ENCODE data around the gene TMEFF2. TPM values are rescaled to one million over a fixed set of nuclear protein-coding genes. Genes with fewer than 3 reads are reported as not detected.
"Not testable (repeated sequence)": the region's sequence is repeated elsewhere in the genome, so short reads cannot be mapped to it uniquely, and the experiment has no call there.

The TMEFF2 gene
- total RNA-seq, 4 donors from 2014 or later, result 0.27 to 0.32 TPM; not detected in 2

DNA sequence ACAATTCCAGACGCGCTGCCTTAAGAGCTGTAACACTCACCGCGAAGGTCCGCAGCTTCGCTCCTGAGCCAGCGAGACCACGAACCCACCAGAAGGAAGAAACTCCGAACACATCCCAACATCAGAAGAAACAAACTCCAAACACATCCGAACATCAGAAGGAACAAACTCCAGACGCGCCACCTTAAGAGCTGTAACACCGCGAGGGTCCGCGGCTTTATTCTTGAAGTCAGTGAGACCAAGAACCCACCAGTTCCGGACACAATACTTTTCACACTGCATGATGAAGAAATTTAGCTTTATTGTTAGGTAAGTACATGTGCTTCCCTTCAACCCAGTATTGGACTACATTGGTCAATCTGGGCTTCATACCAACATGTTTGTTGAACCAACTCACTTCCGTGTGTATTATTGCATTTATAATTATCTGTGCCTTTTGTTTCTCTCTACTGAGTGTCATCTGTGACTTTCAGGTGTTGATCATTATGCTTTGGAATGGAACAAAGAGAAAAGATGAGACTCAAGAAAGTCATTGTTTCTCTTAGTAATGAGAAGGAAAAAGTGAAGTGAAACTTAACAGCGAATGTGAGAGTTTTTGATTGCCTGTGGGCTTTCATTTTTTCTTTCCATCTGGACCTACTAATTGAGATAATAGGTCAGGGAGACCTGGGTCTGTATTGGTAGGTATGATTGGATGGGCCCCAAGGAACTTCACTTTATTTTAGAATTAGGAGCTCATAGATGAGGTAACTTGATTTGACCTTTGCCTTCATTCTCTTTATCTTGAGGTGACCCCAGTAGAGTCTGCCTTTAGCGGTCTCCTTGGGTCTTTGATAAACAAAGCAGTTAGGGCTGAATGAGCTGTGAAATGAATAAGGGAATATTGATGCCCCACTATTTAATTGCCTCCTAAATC is 271.7 kb downstream of the TMEFF2 start:
- in situ Hi-C loops (cut with MboI; ENCODE audit: low pct_ligation_motif_present in 1 of 4, low pct_unique_long_range_greater_than_20kb in 1 of 4, low sequenced_read_pairs in 3 of 4), result no loop called here
- no peak for TF ChIP-seq POLR2A (IDR thresholded peaks at IDR 0.05)
- TF ChIP-seq, protein P1, sequence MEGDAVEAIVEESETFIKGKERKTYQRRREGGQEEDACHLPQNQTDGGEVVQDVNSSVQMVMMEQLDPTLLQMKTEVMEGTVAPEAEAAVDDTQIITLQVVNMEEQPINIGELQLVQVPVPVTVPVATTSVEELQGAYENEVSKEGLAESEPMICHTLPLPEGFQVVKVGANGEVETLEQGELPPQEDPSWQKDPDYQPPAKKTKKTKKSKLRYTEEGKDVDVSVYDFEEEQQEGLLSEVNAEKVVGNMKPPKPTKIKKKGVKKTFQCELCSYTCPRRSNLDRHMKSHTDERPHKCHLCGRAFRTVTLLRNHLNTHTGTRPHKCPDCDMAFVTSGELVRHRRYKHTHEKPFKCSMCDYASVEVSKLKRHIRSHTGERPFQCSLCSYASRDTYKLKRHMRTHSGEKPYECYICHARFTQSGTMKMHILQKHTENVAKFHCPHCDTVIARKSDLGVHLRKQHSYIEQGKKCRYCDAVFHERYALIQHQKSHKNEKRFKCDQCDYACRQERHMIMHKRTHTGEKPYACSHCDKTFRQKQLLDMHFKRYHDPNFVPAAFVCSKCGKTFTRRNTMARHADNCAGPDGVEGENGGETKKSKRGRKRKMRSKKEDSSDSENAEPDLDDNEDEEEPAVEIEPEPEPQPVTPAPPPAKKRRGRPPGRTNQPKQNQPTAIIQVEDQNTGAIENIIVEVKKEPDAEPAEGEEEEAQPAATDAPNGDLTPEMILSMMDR (IDR thresholded peaks at IDR 0.05), result no peak
- TF ChIP-seq POLR2AphosphoS5 (IDR thresholded peaks at IDR 0.05), result no peak
- no peak for TF ChIP-seq EP300 (IDR thresholded peaks at IDR 0.05; ENCODE audit: low read depth)
- DNase-seq, result no peak
- no peaks in the 10 kb centered on the region for H3K9me3 ChIP-seq
- no peaks in the 10 kb centered on the region for H3K36me3 ChIP-seq
- 95 to 96% methylated on average over 9 to 20 of the region's 20 CpGs for WGBS, 2 donors (ENCODE audit: low coverage in 1 of 2)
- H3K27ac ChIP-seq, result no peak overlapping the region
- H3K27me3 ChIP-seq, result no peaks in the 10 kb centered on the region
- H3K4me3 ChIP-seq, result no peak overlapping the region
- intact Hi-C loops (cut with DNase I; ENCODE audit: low total_unique reads), result no loop called here
- H3K4me1 ChIP-seq, result peaks cover 0 to 12% (median 4%) of the 10 kb centered on the region in 4 donors

DNA sequence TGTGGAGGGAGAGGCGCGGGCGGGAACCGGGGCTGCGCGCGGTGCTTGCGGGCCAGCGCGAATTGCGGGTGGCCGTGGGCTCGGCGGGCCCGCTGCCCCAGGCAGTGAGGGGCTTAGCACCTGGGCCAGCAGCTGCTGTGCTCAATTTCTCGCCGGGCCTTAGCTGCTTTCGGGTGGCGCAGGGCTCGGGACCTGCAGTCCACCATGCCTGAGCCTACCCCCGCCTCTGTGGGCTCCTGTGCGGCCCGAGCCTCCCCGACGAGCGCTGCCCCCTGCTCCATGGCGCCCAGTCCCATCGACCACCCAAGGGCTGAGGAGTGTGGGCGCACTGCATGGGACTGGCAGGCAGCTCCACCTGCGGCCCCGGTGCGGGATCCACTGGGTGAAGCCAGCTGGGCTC is 273.1 kb downstream of the TMEFF2 start:
- H3K27me3 ChIP-seq; H3K9me3 ChIP-seq; H3K4me3 ChIP-seq; H3K36me3 ChIP-seq; DNase-seq; H3K27ac ChIP-seq; H3K4me1 ChIP-seq; intact Hi-C loops (cut with DNase I; ENCODE audit: low total_unique reads); in situ Hi-C loops (cut with MboI; ENCODE audit: low pct_ligation_motif_present in 1 of 4, low pct_unique_long_range_greater_than_20kb in 1 of 4, low sequenced_read_pairs in 3 of 4): not testable (repeated sequence)
- 96% methylated on average over 26 of the region's 32 CpGs; no CpG with 5 or more reads in 1 of the 2 donors for WGBS, 2 donors (ENCODE audit: low coverage in 1 of 2)

DNA sequence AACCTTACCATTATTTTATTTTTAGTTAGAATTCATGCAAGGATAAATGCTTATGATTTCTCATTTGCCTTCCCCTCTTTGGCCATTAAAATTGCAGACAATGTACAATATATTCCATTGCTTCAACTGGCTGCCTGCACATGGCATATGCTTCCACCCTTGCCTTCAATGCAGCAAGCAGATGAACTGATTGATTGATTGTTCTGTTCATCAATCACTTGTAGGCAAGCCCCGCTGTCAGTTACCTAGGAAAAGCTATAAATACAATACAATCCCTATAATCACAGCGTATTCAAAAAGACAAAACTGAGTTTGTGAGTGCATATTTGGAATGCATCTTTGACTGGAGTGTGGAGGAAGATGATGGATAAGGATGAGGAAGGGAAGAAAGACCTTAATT is 274.2 kb downstream of the TMEFF2 start:
- intact Hi-C loops (cut with DNase I; ENCODE audit: low total_unique reads) (no loop called here), in situ Hi-C loops (cut with MboI; ENCODE audit: low pct_ligation_motif_present in 1 of 4, low pct_unique_long_range_greater_than_20kb in 1 of 4, low sequenced_read_pairs in 3 of 4) (no loop called here)
- H3K4me3 ChIP-seq, result no peak overlapping the region
- H3K27me3 ChIP-seq, result no peaks in the 10 kb centered on the region
- DNase-seq, result no peak
- H3K27ac ChIP-seq, result no peak overlapping the region
- no peaks in the 10 kb centered on the region for H3K9me3 ChIP-seq
- H3K36me3 ChIP-seq, result no peaks in the 10 kb centered on the region
- WGBS, 2 donors (ENCODE audit: low coverage in 1 of 2), result 87 to 100% methylated on average over 2 of the region's 2 CpGs
- no peaks in the 10 kb centered on the region for H3K4me1 ChIP-seq
- no peak for TF ChIP-seq POLR2AphosphoS5 (IDR thresholded peaks at IDR 0.05)
- TF ChIP-seq POLR2A (IDR thresholded peaks at IDR 0.05), result no peak
- no peak for TF ChIP-seq EP300 (IDR thresholded peaks at IDR 0.05; ENCODE audit: low read depth)
- TF ChIP-seq, protein P1 (IDR thresholded peaks at IDR 0.05), result no peak

DNA sequence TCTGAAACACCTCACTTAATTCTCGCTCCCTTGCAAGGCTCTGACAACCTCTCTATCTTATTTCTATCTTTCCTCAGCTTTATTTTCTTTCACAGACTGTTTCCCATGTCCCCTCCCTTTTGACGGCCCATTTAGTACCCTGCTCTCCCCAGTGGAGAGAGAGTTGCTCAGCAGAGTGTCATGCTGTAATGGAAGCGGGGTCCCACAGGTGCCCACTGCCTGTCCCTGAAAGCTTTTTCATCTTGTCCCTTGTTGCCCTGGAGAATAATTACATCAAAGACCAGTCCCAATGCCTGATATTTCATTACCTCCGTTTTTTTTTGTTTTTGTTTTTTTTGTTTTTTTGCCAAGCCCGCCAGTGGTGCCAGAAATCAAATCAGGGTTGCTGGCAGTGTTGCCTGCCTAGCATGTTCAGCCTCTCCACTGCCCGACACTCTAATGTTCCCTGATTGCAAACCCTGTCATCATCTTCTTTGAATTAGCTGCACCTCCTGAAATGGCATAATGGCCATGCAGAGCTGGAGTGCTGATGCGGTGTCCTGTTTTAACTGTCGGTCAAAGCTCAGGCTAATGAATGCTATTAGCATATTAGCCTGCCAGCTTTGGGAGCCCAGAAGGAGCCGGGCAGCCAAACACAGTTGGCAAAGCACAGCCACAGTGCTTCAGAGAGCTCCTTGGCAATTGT is 276.6 kb downstream of the TMEFF2 start:
- no peaks in the 10 kb centered on the region for H3K9me3 ChIP-seq
- TF ChIP-seq, protein P1 (IDR thresholded peaks at IDR 0.05), result no peak
- no peak for TF ChIP-seq POLR2AphosphoS5 (IDR thresholded peaks at IDR 0.05)
- TF ChIP-seq POLR2A (IDR thresholded peaks at IDR 0.05), result no peak
- no peak for TF ChIP-seq EP300 (IDR thresholded peaks at IDR 0.05; ENCODE audit: low read depth)
- no peaks in the 10 kb centered on the region for H3K27me3 ChIP-seq
- no peak overlapping the region for H3K4me3 ChIP-seq
- in situ Hi-C loops (cut with MboI; ENCODE audit: low pct_ligation_motif_present in 1 of 4, low pct_unique_long_range_greater_than_20kb in 1 of 4, low sequenced_read_pairs in 3 of 4) (no loop called here), intact Hi-C loops (cut with DNase I; ENCODE audit: low total_unique reads) (no loop called here)
- H3K36me3 ChIP-seq, result no peaks in the 10 kb centered on the region
- H3K4me1 ChIP-seq, result no peaks in the 10 kb centered on the region
- no peak overlapping the region for H3K27ac ChIP-seq
- WGBS, 2 donors (ENCODE audit: low coverage in 1 of 2), result 65 to 82% methylated on average over 7 to 9 of the region's 9 CpGs
- DNase-seq, result no peak
